GM19351 (cell line): ENCODE measurements around the gene ARHGAP27.
A peak's percentile ranks its signal among the peaks of the same experiment; 100 is the strongest.
"Not testable (repeated sequence)": the region's sequence is repeated elsewhere in the genome, so short reads cannot be mapped to it uniquely, and the experiment has no call there.

Source experiments
- ATAC-seq: cut with Tn5 transposase; IDR thresholded peaks from one replicate; pipeline ENCODE4 v1.9.1; 2021; ENCODE audit warnings: mild to moderate bottlenecking, moderate library complexity; ENCODE audit not compliant: unreplicated experiment

The ARHGAP27 gene

GRCh38 chr17:45447650-45448049 lies 15.0 kb upstream of the ARHGAP27 start:
- not testable (repeated sequence) for ATAC-seq

- not testable (repeated sequence) for ATAC-seq
Measured at GRCh38 chr17:45446872-45447625, 14.4 kb upstream of the ARHGAP27 start.

GRCh38 chr17:45445901-45446743 lies 13.5 kb upstream of the ARHGAP27 start:
- ATAC-seq: not testable (repeated sequence)

GRCh38 chr17:45444856-45445820 lies 12.5 kb upstream of the ARHGAP27 start:
- not testable (repeated sequence) for ATAC-seq

- not testable (repeated sequence) for ATAC-seq
Measured at GRCh38 chr17:45444301-45444700, 11.6 kb upstream of the ARHGAP27 start.

- ATAC-seq: not testable (repeated sequence)
Measured at GRCh38 chr17:45443371-45444260, 10.9 kb upstream of the ARHGAP27 start.

GRCh38 chr17:45441526-45442310 lies 9.0 kb upstream of the ARHGAP27 start:
- no peak for ATAC-seq

- peak; percentile 85 for ATAC-seq
Measured at GRCh38 chr17:45440839-45441515, 8.3 kb upstream of the ARHGAP27 start.

- ATAC-seq: no peak
Measured at GRCh38 chr17:45440161-45440778, 7.6 kb upstream of the ARHGAP27 start.

- ATAC-seq: no peak
Measured at GRCh38 chr17:45438931-45439610, 6.4 kb upstream of the ARHGAP27 start.

GRCh38 chr17:45437465-45438283 lies 5.0 kb upstream of the ARHGAP27 start:
- no peak for ATAC-seq

- ATAC-seq: no peak
Measured at GRCh38 chr17:45436625-45437464, 4.2 kb upstream of the ARHGAP27 start.

GRCh38 chr17:45436161-45436560 lies 3.5 kb upstream of the ARHGAP27 start:
- ATAC-seq: no peak

- ATAC-seq: no peak
Measured at GRCh38 chr17:45435481-45435880, 2.8 kb upstream of the ARHGAP27 start.

- ATAC-seq: no peak
Measured at GRCh38 chr17:45433159-45433535, 477 bp upstream of the ARHGAP27 start.
